Ishikawa (cell line): ENCODE measurements around the gene CYB5B.

ENCODE experiments used
- CREB1 ChIP-seq: IDR thresholded peaks from 2 replicates; pipeline ENCODE4 v1.6.1; 2012; ENCODE audit warnings: low read depth
- YY1 ChIP-seq: IDR thresholded peaks from 2 replicates; pipeline ENCODE4 v1.6.1; 2012; ENCODE audit warnings: low read depth

GRCh38 chr16:69424053-69424934 lies at the start of gene CYB5B:
- TF ChIP-seq CREB1 (no peak), YY1 (peak; percentile 89)
